Esophagus muscularis mucosa (tissue), 4 donors: ENCODE measurements around the gene FES. TPM values are rescaled to one million over a fixed set of nuclear protein-coding genes. Genes with fewer than 3 reads are reported as not detected.

Source experiments
- DNase-seq: peaks from one replicate; pipeline ENCODE4 v3.0.0-alpha.2; 2017; ENCODE audit errors: extremely low spot score
- H3K27ac ChIP-seq, 4 donors: fragments of 200-600 bp; sonication (generic); replicated peaks in 1 of 4; 1 replicate in 3 of 4; 2 replicates in 1 of 4; pipeline ENCODE4 v1.5.1; 2016 to 2019; ENCODE audit warnings: mild to moderate bottlenecking in 1 of 4
- H3K27me3 ChIP-seq, 4 donors: fragments of 200-600 bp; sonication (generic); one replicate each; pipeline versions ENCODE4 v1.5.1 to v1.6.0; 2016 to 2019
- H3K36me3 ChIP-seq, 4 donors: fragments of 200-600 bp; sonication (generic); one replicate each; pipeline ENCODE4 v1.5.1; 2016 to 2019
- H3K4me1 ChIP-seq, 4 donors: fragments of 200-600 bp; sonication (generic); one replicate each; pipeline ENCODE4 v1.5.1; 2016 to 2019
- H3K4me3 ChIP-seq, 4 donors: fragments of 200-600 bp; sonication (generic); 1 replicate in 2 of 4; 2 replicates in 2 of 4; pipeline ENCODE4 v1.5.1; 2016 to 2019; ENCODE audit warnings: mild to moderate bottlenecking in 4 of 4, moderate library complexity in 1 of 4
- H3K9me3 ChIP-seq, 4 donors: fragments of 200-600 bp; sonication (generic); 1 replicate in 3 of 4; 2 replicates in 1 of 4; pipeline ENCODE4 v1.5.1; 2016 to 2019
- CTCF ChIP-seq, 3 experiments: fragments of 200-600 bp in 2 of 3; fragments of 450-650 bp in 1 of 3; sonication (generic) in 2 of 3; IDR thresholded peaks; one replicate each; pipeline ENCODE4 v1.5.1; 2017 to 2019; ENCODE audit warnings: antibody characterized with exemption in 3 of 3, mild to moderate bottlenecking in 2 of 3, moderate library complexity in 1 of 3
- EP300 ChIP-seq: sonication (generic); formaldehyde crosslinking; IDR thresholded peaks from one replicate; pipeline ENCODE4 v1.6.1; 2017; ENCODE audit warnings: antibody characterized with exemption
- POLR2A ChIP-seq: fragments of 450-650 bp; IDR thresholded peaks from one replicate; pipeline ENCODE4 v1.6.1; 2017; ENCODE audit warnings: antibody characterized with exemption, moderate library complexity, mild to moderate bottlenecking, low read depth
- POLR2AphosphoS5 ChIP-seq, 2 donors: sonication (generic); formaldehyde crosslinking; IDR thresholded peaks; one replicate each; pipeline ENCODE4 v1.6.1; 2017; ENCODE audit warnings: antibody characterized with exemption in 2 of 2
- WGBS: methylation state at CpG from one replicate; pipeline ENCODE4 v1.1.5; 2018; 5-methylcytosine and 5-hydroxymethylcytosine counted together
- intact Hi-C: fragments of 100-400 bp; cut with DNase I; formaldehyde crosslinking; loops from one replicate; pipeline ENCODE4 v1.15.1; 2023
- total RNA-seq, 4 donors: library from RNA; depleted of rRNA; stranded (reverse); fragments of >200 nt; gene quantifications; one replicate each; pipeline versions ENCODE4 v1.1.0 to v1.2.1, GENCODE V29; 2016

FES gene
- total RNA-seq, 4 donors from 2014 or later: 26.1 to 41.9 (median 34.0) TPM

- no peak for DNase-seq
- Histone ChIP-seq H3K9me3 (no peaks in the 10 kb centered on the region), H3K4me1 (peaks cover 34 to 43% (median 37%) of the 10 kb centered on the region in 4 donors), H3K4me3 (no peak within 1 kb of the TSS), H3K27me3 (peaks cover 0 to 5% (median 0%) of the 10 kb centered on the region in 4 donors), H3K36me3 (no peaks in the 10 kb centered on the region), H3K27ac (peak within 1 kb of the TSS; percentile 92 to 96 (median 96))
- TF ChIP-seq CTCF (IDR thresholded peaks at IDR 0.05) (no peak), POLR2AphosphoS5 (IDR thresholded peaks at IDR 0.05) (no peak), POLR2A (no peak), EP300 (no peak)
- intact Hi-C loops: no loop called here
- 81% methylated on average over 6 of the region's 6 CpGs for WGBS
Measured at GRCh38 chr15:90868261-90868689, 16.0 kb upstream of the FES start, which contains the start of gene FURIN. Gene FURIN, plus strand, starts transcription at chr15:90868588. Its CDS starts 7,153 bp downstream, at chr15:90875741.

- Histone ChIP-seq H3K4me1 (peaks cover 43 to 52% (median 45%) of the 10 kb centered on the region in 4 donors), H3K9me3 (no peaks in the 10 kb centered on the region), H3K27me3 (peaks cover 0 to 5% (median 0%) of the 10 kb centered on the region in 4 donors), H3K27ac (peak overlapping the region; percentile 92 to 96 (median 96)), H3K4me3 (no peak overlapping the region), H3K36me3 (no peaks in the 10 kb centered on the region)
- intact Hi-C loops: no loop called here
- no peak for TF ChIP-seq POLR2AphosphoS5 (IDR thresholded peaks at IDR 0.05)
- TF ChIP-seq CTCF (IDR thresholded peaks at IDR 0.05): no peak
- no peak for TF ChIP-seq POLR2A
- no peak for TF ChIP-seq EP300
- DNase-seq: no peak
Measured at GRCh38 chr15:90869140-90869541, 15.2 kb upstream of the FES start.

GRCh38 chr15:90869601-90870353, 14.5 kb upstream of the FES start:
- Histone ChIP-seq H3K36me3 (no peaks in the 10 kb centered on the region), H3K4me1 (peaks cover 46 to 56% (median 49%) of the 10 kb centered on the region in 4 donors), H3K4me3 (peak overlapping the region in 1 of 4 donors; percentile 85), H3K9me3 (no peaks in the 10 kb centered on the region), H3K27me3 (peaks cover 0 to 5% (median 0%) of the 10 kb centered on the region in 4 donors), H3K27ac (peak overlapping the region; percentile 92 to 96 (median 96))
- TF ChIP-seq POLR2A (no peak), CTCF (IDR thresholded peaks at IDR 0.05) (no peak), POLR2AphosphoS5 (IDR thresholded peaks at IDR 0.05) (peak; percentile 72), EP300 (no peak)
- intact Hi-C loops: loop anchor here (5.0 kb wide), 1 partner anchor 152 kb away; the partner anchor contains the start of gene BLM
- 53% methylated on average over 7 of the region's 9 CpGs for WGBS
- no peak for DNase-seq

GRCh38 chr15:90870354-90871138, 13.8 kb upstream of the FES start:
- TF ChIP-seq POLR2AphosphoS5 (IDR thresholded peaks at IDR 0.05) (peak in 1 of 2 donors; percentile 26), POLR2A (no peak)
- H3K4me1 ChIP-seq: peaks cover 46 to 62% (median 49%) of the 10 kb centered on the region in 4 donors
- H3K36me3 ChIP-seq: peaks cover 1 to 5% (median 3%) of the 10 kb centered on the region in 4 donors
- WGBS: 32% methylated on average over 17 of the region's 19 CpGs
- H3K9me3 ChIP-seq: no peaks in the 10 kb centered on the region
- H3K27ac ChIP-seq: peak overlapping the region; percentile 92 to 96 (median 96)
- H3K4me3 ChIP-seq: peak overlapping the region; percentile 83 to 100 (median 92)
- H3K27me3 ChIP-seq: no peaks in the 10 kb centered on the region
- DNase-seq: no peak
- intact Hi-C loops: loop anchor here (5.0 kb wide), 1 partner anchor 153 kb away; the partner anchor contains the start of gene BLM
